ENCODE measurements around the gene SLIT3.

The SLIT3 gene

GRCh38 chr5:168992016-168992415, 308.9 kb downstream of the SLIT3 start:
- DNase-seq (ENCODE audit: low read depth), result no peak

GRCh38 chr5:168991311-168991710, 309.6 kb downstream of the SLIT3 start:
- DNase-seq (ENCODE audit: low read depth), result no peak

GRCh38 chr5:168990679-168991078, 310.3 kb downstream of the SLIT3 start:
- DNase-seq (ENCODE audit: low read depth), result no peak

GRCh38 chr5:168989731-168990505, 311.0 kb downstream of the SLIT3 start:
- DNase-seq (ENCODE audit: low read depth), result no peak

- DNase-seq (ENCODE audit: low read depth), result no peak
Measured at GRCh38 chr5:168988699-168989098, 312.2 kb downstream of the SLIT3 start.

- peak; percentile 36 for DNase-seq (ENCODE audit: low read depth)
Measured at GRCh38 chr5:168987543-168988300, 313.2 kb downstream of the SLIT3 start.

- DNase-seq (ENCODE audit: low read depth), result no peak
Measured at GRCh38 chr5:168985454-168985853, 315.5 kb downstream of the SLIT3 start.

GRCh38 chr5:168984135-168984675, 316.7 kb downstream of the SLIT3 start:
- DNase-seq (ENCODE audit: low read depth), result no peak

- no peak for DNase-seq (ENCODE audit: low read depth)
Measured at GRCh38 chr5:168979135-168979534, 321.8 kb downstream of the SLIT3 start.

- no peak for DNase-seq (ENCODE audit: low read depth)
Measured at GRCh38 chr5:168978500-168978899, 322.4 kb downstream of the SLIT3 start.

- DNase-seq (ENCODE audit: low read depth), result no peak
Measured at GRCh38 chr5:168978015-168978414, 322.9 kb downstream of the SLIT3 start.

- no peak for DNase-seq (ENCODE audit: low read depth)
Measured at GRCh38 chr5:168976311-168976970, 324.5 kb downstream of the SLIT3 start.

- DNase-seq (ENCODE audit: low read depth), result no peak
Measured at GRCh38 chr5:168975331-168975730, 325.6 kb downstream of the SLIT3 start.

GRCh38 chr5:168974082-168974481, 326.9 kb downstream of the SLIT3 start:
- DNase-seq (ENCODE audit: low read depth), result no peak

- DNase-seq (ENCODE audit: low read depth), result no peak
Measured at GRCh38 chr5:168972731-168973130, 328.2 kb downstream of the SLIT3 start.

GRCh38 chr5:168971100-168971499, 329.8 kb downstream of the SLIT3 start:
- no peak for DNase-seq (ENCODE audit: low read depth)

- DNase-seq (ENCODE audit: low read depth), result no peak
Measured at GRCh38 chr5:168969326-168969886, 331.5 kb downstream of the SLIT3 start.

GRCh38 chr5:168967882-168968620, 332.9 kb downstream of the SLIT3 start:
- no peak for DNase-seq (ENCODE audit: low read depth)

GRCh38 chr5:168965638-168966037, 335.3 kb downstream of the SLIT3 start:
- DNase-seq (ENCODE audit: low read depth), result no peak

- no peak for DNase-seq (ENCODE audit: low read depth)
Measured at GRCh38 chr5:168964182-168964581, 336.8 kb downstream of the SLIT3 start.

GRCh38 chr5:168962306-168962705, 338.6 kb downstream of the SLIT3 start:
- no peak for DNase-seq (ENCODE audit: low read depth)

- no peak for DNase-seq (ENCODE audit: low read depth)
Measured at GRCh38 chr5:168961681-168962080, 339.3 kb downstream of the SLIT3 start.
